Activated CD8-positive, alpha-beta memory T cell treated with anti-CD3 and anti-CD28 coated beads, Interleukin-2, amount 50 U/mL, for 24 hours (primary cell): ENCODE measurements around the gene UTP20.
A peak's percentile ranks its signal among the peaks of the same experiment; 100 is the strongest.

ENCODE experiments used
- DNase-seq: peaks from one replicate; pipeline ENCODE4 v3.0.0-alpha.2; 2020; ENCODE audit errors: extremely low read depth

UTP20 gene

DNA sequence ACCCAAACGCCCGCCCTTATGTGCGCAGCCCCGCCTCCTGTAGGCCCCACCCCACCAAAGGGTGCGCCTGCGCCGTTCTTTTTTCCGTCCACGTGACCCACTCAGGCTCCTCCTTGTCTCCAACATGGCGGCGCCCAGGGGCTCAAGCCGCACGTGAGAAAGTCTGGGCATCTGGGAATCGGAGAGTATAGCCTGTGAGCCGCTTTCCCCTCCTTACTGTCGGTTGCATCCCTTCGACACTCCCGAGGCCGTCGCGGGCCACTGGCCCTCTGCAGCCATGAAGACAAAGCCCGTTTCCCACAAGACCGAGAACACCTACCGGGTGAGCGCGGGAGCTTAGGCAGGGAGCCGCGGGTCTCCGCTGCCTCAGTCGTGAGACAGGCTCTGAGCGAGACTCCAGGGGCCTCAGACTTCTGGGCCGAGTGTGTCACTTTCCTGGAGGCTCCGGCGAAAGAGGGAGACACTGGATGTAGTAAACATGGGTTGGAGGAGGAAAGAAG lies at the start of gene UTP20:
Gene UTP20 (plus strand): TSS at position 100 of the 500 bp plus-strand sequence. CDS start 178 bp downstream, at position 278.
- DNase-seq, result peak; percentile 88

DNA sequence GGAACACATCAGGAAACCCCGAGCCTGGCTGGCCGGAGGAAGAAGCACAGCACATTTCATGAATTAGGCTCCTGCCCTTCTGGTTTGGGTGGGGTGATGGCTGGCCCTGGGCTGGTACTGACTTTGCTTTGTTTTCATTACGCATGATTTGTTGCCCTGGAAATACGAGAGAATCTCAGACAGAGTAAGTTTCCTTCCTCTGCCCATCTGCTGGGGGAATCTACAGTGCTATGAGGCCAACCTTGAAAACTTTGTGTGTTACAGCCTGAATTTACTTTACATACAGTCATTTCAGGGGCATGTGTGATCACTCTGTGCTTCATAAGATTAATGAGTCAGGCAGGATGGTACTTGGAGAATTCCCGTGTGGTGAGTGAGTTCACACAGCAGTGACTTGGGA lies 49.4 kb upstream of the UTP20 start:
- no peak for DNase-seq

DNA sequence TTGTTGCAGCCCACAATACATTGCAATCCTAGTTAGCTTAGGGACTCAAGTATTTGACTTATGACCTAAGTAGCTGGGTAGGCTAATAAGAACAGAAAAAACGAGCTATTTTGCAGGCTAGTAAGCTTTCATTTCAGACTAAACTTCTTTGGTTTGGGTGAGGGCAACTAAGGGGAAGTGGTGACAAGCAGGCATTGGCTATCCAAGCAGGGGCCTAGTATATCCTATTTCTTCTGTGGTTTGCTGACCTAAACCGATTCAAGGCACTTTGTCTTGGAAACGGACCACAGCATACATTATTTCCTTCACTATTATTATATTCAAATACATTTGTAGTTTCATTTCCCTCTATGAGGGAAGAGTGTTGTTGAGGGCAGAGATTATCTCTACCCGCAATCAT lies 48.3 kb upstream of the UTP20 start:
- DNase-seq, result no peak

DNA sequence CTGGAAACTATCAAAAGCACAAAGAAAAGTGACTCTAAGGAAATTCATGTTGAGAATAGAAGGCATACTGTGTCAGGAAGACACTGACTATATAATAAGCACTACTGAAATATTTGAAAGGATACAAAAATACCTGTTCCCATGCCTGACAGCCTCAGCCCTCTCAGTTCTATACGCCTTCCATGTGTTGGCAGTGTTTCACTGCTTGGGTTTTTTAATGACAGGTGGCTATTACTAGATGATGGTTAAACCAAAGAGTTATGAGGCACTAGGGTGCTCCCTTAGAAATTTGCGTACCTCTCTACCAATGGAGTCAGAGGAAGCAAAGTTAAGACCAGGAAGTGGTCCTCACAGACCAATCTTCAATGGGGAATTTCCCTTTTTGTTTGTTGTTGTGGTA lies 44.2 kb upstream of the UTP20 start:
- DNase-seq, result no peak

DNA sequence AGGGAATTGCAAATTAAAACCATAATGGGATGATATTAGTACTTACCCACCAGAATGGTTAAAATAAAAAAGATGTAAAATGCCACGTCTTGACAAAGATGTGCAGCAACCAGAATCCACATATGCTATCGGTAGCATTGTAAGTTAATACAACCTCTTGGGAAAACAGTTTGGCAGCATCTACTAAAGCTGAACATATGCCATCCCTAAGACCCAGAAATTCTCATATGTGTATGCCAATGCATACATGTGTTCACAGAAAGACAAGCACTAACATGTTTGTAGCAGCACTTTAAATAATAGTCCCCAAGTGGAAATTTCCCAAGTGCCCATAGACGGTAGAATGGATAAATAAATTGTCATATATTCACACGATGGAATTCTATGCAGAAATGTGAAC lies 41.6 kb upstream of the UTP20 start:
- DNase-seq, result no peak

DNA sequence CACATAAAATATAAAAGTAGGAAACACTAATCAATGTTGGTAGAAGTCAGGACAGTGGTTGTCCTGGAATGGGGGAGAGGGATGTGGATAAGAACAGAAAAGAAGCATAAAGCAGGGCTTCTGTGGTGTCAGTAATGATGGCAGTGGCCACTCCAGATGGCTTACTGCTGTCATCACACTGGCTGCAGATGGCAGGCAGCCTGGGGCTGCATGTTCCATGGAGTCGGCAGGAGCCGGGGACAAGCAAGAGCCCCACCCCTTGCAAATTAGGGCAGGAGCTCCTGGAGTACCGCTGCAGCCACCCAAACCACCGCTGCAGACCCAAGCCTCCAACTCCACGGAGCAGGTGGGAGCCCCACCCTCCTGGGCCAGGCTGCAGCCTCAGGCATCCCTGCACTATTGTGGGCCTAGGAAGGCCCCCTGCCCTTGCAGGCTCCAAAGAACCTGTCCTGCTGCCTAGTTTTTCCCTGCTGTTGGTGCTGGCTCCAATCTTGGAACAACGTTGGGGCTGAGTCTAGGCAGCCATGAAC lies 41.0 kb upstream of the UTP20 start:
- no peak for DNase-seq

DNA sequence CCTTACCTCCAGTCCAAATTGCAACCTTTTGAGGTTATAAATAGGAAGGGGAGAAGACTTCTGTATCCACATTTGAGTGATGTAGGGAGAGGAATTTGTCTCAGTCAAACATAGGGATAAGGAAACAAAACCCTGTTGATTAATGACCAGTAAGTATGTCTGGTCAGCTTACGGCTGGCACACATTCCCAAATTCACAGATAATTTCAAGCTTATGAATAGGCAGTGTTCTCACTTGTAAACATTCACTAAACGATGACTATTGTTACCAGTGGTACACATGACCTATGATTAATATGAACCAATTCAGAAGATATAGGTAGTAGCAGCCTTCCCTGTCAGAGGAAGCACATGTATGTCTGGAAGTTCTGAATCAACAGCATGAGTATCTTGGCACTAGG lies 36.8 kb upstream of the UTP20 start:
- no peak for DNase-seq

DNA sequence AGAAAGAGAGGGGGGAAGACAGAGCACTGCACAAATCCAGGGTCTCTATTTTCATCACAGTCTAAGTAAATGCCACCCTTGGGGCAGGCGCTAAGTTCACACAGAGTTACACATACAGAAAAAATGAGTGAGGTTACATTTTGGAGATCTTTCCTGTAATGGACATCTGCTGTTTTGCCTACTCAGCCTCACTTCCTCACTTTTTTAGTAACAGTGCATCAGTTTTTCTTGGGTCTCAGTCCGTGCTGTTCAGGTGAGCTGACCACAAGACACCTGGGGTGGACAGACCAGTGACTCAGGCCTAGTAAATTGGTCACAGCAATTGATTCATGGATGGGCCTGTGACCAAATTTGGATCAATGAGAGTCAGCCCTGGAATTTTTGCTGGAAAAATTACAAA lies 36.3 kb upstream of the UTP20 start:
- DNase-seq, result no peak

DNA sequence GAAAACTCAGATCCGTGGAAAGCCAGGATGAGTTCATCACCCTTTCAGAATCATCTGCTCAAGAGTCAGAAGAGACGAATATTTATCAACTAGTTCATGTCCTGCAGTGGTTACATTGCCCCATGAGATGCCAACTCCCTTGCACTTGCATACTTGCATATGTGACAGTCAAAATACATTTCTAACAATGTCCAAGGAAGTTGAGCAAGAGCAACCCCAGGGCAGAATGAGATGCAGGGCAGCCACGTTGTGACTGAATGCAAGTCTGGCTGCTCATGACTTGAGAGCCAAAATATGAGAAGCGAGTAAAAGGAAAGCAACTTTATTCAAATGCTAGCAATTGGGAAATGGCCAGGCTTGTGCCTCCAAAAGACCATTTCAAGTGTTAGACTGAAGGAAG lies 23.6 kb upstream of the UTP20 start:
- DNase-seq, result no peak

DNA sequence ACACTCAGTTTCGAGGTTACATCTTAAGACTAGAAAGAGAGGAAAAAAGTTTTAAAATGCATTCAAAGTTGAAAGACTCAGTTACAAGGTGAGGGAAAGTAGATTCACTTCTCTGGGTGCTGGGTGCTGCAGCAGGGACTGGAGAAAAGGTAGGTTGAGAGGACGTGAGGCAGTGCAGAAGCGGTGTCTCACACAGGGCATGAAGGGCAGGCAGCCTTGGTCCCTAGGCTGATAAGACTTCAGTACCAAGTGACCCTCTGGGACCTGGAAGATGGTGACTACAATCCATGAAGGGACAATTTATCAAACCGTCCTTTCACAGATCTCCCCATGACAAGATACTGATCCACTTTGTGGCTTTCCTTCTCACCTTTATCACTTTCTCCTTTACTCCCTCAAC lies 22.5 kb upstream of the UTP20 start:
- no peak for DNase-seq

DNA sequence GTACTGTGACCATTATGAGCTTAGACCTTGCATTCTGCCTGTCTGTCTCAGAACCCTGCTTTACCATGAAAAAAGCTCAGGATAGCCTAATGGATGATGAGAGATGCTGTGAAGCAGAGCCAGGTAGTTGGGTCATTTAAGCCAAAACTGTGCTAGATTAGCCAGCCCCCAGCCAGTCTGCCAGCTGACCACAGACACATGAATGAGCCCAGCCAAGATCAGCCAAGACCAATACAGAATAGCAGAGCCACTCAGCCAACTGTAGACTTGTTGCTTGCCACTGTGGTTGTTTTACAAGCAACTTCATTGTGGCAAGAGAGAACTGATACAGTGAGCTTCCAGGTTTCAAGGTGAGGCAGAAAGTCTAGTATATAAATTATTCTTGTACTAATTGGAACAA lies 12.8 kb upstream of the UTP20 start:
- DNase-seq, result no peak

DNA sequence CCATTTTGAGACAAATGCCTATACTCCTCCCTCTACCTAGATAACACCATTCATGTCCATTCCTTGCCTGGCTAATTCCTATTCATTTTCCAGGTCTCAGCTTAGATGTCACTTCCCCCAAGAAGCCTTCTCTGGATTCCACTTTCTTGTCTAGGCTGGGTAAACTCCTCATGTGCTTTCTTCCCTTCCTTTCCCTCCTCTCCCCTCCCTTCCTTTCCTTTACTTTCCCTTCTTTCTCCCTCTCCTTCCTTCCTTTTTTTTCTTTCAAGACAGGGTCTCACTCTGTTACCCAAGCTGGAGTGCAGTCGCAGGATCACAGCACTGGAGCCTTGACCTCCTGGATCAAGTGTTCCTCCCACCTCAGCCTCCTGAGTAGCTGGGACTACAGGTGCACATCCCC lies 3.5 kb upstream of the UTP20 start:
- no peak for DNase-seq

DNA sequence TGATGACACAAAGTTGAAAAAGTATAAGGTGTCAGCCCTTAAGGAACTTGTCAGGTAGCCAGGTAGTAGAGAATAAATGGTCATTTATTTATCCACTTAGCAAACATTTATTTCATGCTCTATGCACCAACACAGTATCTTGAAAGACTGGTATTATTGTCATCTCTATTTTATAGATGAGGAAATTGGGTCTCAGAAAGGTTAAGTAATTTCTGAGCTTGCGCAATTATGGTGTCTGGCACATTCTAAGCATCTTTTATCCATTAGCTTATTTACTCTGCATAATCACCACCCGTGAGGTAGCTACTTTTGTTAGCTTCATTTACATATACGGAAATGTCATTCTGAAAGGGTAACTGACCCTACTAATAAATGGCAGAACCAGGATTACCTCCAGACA lies 2.5 kb upstream of the UTP20 start:
- DNase-seq, result no peak

DNA sequence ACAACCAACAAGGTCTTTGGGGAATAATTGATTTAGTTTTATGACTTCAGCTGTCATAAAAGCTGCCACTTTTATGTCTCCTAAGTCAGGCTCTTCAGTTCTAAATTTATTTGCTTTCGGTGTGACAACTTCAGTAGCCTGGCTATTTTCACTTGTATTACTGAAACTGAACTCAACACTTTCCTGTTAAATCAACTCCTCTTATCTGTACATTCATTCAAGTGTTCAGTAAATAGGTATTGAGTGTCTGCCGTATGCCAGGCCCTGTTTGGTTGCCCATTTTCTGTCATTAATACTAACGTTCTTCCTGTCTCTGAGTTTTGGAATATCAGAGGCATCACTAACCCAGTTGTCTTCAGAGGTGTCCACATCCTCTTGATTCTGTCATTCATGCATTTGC lies 7.5 kb downstream of the UTP20 start:
- no peak for DNase-seq

DNA sequence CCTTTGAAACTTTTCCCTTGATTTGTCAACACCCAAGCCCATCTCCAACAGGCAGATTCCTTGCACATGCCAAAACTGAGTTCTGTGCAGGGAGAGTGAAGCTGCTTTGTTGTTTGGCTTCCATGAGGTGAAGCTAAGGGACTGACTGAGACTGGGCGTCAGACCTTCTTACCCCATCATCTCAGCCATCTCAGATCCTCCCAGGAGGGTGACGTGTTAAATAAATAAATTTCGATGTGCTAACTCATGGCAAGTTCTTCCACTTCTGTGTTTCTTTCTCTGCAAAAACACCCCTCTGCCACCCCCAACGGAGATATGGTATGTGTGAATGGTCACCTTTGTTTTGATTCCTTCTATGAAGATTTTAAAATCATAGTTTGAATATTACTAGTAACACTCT lies 17.8 kb downstream of the UTP20 start:
- no peak for DNase-seq

DNA sequence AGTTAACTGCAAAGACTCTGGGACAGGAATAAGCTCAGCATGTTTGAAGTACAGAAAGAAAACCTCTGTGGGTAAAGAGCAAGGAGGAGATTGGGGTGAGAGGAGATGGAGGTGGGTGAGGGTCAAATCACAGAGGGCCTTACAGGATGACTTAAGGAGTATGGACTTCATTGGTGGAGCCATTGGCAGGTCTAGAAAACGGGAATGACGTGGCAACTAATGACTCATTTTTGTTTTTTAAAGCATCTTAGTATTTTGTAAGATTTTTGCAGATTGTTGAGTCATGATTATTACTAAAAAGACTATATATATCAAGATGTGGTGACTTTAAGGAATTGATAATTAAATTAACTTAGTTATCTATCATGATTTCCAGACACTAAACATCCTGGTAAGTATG lies 18.5 kb downstream of the UTP20 start:
- DNase-seq, result no peak

DNA sequence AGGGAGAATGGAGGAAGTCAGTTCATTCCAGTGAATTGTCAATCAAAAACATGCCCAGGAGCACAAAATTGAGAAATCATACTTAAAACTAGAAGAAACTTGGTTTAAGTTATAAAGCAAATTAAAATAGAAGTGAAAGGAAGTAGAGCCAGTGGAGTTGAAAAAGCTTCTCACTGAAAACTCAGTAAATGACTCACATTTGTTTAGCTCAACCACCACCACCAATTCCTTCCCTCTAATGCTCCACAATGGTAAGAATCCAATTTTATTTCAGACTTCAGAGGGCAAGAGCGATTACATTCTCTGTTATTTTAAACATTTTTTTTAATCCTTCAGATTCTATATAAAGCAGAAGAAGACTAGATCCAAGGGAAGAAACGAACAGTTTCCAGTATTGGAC lies 19.4 kb downstream of the UTP20 start:
- DNase-seq, result no peak

DNA sequence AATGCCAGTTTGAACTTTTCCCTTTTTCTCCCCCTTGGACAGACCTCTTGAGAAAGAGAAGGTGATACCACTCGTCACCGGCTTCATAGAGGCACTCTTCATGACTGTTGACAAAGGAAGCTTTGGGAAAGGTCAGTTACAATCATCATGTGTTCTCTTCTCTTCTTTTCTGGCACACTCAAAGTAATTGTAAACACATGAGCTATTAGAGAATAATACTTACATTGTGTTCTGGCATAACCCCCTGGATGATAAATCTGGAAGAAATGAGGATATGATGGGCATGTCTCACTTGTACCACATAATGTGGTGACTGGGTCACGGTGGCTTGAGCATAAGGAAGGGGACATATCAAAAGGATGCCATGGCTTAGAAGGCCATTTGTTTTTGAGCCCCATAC lies 20.0 kb downstream of the UTP20 start:
- no peak for DNase-seq

DNA sequence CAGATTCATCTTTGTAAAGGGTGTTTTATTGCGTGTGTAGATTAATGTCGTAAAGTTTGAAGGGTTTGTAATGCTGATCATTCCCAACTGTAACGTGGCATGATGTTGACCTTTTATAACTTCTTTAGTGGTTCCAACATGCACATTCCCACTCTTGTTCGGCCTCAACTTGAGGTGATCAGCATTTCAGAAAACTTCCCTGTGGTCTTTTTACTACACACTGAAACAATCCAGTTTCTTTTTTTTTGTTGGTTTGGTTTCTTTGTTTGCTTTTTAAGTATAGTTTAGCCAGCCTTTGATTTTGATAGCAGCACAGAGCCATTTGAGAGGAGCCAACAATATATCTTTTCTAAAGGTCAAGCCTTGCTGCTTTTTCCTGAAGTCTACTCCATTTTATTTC lies 22.8 kb downstream of the UTP20 start:
- DNase-seq, result no peak

DNA sequence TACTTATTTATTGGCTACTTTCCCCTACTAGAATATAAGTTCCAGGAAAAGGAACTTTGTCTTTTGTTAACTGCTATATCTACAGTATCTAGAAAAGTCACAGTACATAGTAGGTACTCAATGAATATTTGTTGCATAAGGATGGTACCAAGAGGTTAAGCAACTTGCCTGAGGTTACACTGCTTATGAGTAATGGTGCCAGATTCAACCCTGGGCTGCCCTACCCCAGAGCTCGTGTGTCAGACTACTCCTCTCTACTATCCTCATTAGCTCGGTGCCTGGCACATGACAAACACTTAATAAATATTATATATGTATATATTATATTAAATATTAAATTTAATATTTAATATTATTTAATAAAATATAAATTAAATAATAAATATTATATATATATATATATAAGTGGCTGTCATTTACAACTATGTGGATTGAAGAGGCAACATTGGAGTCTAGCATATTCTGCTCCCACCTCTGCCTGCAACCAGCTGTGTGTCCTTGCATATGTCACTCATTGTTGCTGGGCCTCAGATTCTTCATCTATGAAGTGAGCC lies 25.4 kb downstream of the UTP20 start:
- DNase-seq, result no peak

DNA sequence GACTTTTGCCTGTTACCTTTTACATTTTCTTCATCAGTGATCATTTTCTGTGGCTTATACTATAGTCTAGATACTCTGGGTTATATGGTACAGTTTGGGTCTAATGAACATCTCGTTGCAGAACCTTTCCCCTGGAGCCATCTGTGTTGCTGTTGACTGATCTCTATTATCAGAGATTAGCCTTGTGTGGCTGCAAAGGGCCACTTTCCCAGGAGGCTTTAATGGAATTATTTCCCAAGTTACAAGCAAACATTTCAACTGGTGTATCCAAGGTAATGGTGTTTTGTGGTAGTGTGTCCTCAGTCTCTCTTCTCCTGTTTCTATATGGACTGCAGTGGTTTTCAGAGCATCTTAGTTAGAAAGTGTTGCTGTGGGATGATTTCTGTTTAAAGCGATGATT lies 25.9 kb downstream of the UTP20 start:
- DNase-seq, result no peak

DNA sequence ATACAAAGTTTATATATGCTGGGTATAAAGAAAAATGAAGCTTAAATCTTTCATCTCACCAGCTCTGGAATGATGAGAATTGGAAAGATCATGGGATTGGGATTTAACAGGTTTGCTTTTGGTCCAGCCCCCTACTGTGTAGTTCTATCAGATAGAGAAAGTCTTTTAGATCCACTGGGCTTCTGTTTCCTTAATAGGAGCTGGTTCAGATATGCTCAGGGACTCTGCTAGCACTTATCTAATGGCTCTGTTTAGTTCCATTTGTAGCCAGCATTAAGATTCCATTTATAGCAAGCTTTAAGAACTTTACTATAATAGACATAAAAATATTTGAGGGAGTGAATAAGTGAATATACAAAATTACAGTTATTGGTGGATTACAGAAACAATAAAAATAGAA lies 42.6 kb downstream of the UTP20 start:
- no peak for DNase-seq

DNA sequence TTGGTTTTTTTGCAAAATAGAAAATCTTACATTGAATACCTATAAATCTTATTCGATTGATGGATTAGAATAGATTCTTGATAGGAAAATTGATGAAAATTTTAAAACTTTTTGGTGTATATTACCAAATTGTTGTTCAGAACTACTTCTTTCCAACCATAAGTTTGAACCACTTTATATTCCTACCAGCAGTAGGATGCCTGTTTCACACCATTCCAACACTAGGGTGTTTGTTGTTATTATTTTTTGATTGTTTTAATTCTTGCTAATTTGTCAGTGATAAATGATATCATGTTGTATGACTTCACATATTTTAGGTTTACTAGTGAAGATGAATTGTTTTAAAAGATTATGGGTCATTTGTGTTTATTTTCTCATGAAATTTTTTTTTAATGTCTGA lies 43.4 kb downstream of the UTP20 start:
- no peak for DNase-seq

DNA sequence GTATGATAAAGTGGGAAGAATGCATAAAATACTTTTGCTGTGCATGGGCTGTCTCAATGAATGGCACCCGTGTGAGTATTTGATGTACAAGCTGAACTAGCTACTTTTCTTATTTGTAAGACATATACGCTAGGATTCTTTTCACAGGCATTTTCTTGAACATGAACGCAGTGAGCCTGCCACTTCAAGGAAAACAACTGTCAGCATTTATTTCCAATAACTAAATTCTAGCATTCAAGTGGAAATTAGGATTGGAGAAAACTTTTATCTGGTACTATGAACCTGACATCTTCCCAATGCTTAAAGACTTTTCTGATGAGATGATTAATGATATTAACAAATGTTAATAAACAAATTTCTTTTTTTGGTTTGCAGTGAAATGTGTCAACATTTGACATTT lies 45.7 kb downstream of the UTP20 start:
- DNase-seq, result no peak
